GM13976 (cell line): ENCODE results near the gene IRAK3.

ENCODE experiments used
- DNase-seq: peaks from one replicate; pipeline ENCODE4 v3.0.0; 2012; ENCODE audit warnings: low spot score
- in situ Hi-C: fragments of 300-500 bp; cut with MboI; formaldehyde crosslinking; loops from one replicate; pipeline ENCODE4 v1.12.0; 2022; ENCODE audit warnings: low sequenced_read_pairs, mixed read lengths, inconsistent platforms; ENCODE audit not compliant: unreplicated experiment
- TF ChIP-seq, protein P1 (sequence below): IDR thresholded peaks from 2 replicates; pipeline ENCODE4 v1.5.1; 2012; ENCODE audit warnings: borderline replicate concordance, mild to moderate bottlenecking; ENCODE audit not compliant: insufficient read depth; ENCODE audit errors: extremely low read depth, missing control alignments, control extremely low read depth

Gene IRAK3

DNA sequence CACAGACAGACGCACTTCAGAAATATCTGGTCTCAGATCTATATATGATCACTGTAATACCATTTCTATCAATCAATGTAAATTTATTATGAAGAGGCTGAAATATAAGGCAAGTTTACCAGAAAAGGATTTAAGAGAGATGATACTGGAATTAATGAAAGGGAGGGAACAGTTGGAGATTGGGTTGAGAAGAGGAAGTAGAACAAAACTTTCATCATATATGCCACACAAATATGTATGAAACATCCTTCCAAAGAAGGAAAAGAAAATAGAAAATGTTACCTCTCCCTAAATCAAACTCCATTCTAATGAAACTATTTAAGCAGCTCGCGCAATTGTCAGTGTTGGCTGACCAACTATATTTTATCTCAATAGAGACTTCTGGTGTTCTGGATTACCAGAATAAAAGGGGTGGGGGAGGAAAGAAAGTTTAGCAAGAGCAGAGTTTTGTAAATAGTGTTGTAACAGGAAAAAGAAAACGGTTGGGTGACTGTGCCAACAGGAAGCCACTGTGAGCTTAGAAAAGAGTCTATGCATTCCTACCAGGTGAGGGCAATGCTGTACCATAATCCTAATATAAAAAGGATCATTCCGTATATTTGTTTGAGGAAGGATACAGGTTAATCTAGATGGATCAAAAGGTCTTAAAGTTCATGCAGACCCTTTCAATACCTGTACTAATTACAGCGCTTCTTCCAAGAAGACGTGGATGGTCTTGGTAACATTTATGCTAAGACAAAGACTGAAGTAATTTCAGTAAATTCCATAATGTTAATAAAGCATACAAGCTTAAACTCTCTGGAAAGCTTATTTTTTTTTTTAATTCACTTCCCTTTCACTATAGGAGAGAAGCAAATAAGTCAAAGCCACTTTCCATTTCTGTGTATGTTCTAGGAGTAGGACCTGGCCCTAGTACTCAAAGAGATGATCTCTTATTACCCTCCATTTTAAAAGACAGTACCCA, 43.9 kb upstream of the IRAK3 start:
- no peak for DNase-seq
- TF ChIP-seq, protein P1, sequence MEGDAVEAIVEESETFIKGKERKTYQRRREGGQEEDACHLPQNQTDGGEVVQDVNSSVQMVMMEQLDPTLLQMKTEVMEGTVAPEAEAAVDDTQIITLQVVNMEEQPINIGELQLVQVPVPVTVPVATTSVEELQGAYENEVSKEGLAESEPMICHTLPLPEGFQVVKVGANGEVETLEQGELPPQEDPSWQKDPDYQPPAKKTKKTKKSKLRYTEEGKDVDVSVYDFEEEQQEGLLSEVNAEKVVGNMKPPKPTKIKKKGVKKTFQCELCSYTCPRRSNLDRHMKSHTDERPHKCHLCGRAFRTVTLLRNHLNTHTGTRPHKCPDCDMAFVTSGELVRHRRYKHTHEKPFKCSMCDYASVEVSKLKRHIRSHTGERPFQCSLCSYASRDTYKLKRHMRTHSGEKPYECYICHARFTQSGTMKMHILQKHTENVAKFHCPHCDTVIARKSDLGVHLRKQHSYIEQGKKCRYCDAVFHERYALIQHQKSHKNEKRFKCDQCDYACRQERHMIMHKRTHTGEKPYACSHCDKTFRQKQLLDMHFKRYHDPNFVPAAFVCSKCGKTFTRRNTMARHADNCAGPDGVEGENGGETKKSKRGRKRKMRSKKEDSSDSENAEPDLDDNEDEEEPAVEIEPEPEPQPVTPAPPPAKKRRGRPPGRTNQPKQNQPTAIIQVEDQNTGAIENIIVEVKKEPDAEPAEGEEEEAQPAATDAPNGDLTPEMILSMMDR, result no peak
- in situ Hi-C loops, result loop anchor here (25.0 kb wide), 2 partner anchors 267 to 542 kb away; partner anchors contain the start of gene GRIP1

DNA sequence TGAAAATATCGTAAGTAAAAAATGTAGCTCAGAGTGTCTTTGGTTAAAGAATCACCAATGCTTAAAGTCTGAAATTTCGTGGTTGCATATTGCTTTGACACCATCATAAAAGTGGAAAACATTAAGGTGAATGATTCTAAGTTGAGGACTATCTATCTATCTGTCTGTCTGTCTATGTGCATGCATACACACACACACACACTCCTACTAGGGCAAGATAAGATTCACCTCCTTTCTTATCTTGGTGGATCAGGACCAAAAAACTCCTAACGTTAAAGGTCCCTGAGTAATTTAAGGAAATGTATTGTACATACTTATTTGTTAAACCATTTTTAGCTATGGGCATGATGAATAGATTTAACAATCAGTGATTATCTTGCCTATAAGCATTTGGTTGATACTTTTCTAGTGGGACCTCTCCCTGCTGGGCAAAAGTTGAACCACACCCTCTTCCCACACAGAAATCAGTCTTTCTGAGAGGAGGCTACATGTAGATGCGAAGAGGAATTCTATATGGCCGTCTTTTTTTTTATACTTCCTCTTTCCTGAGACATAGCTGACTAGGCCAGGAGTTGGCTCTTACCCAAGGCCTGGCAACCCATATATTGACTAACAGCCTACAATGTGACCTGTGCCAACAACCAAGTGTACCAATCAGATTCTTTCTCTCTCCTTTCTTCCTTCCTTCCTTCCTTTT, 39.2 kb upstream of the IRAK3 start:
- no peak for DNase-seq
- in situ Hi-C loops, result loop anchor here (25.0 kb wide), 2 partner anchors 262 to 537 kb away; partner anchors contain the start of gene GRIP1

DNA sequence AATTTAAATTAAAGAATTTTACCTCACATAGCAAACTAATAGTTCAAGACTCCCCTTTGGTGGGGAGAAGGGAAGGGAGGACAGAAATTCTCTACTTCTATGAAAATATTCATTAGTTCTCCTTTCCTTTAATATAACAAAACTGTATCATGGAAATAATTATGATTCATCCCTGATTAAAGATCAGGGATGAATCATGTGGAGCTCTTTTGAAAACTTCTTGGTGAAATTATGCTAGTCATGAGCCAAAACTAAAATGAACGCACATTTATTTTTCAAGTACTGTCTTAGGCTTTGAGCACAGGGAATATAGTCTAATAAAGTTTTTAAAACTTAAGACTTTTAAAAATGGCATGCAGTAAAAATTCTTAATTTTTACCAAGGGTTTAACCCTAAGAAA, 36.3 kb upstream of the IRAK3 start:
- in situ Hi-C loops, result no loop called here
- TF ChIP-seq, protein P1, result no peak
- DNase-seq, result no peak

More for the DNA sequence above, 39.2 kb upstream of the IRAK3 start:
- TF ChIP-seq, protein P1, result no peak

DNA sequence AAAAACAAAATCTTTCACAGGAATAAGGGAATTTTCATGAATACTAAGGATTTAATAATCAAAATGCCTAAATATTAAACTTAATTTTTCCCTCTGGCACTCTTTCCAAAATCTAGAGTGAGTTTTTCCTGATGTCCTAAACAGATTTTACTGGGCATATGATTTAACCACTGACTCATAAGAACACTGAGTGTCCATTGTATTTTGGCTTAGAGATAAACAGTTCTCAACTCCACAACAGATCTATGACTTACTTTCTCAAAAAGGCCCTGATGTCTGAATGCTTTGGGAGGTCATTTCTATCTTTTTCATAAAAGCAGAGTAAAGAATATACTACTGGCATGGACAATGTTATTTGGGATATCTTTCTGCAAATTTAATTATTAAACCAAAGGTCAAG, 34.2 kb upstream of the IRAK3 start:
- no peak for DNase-seq
- in situ Hi-C loops, result no loop called here

DNA sequence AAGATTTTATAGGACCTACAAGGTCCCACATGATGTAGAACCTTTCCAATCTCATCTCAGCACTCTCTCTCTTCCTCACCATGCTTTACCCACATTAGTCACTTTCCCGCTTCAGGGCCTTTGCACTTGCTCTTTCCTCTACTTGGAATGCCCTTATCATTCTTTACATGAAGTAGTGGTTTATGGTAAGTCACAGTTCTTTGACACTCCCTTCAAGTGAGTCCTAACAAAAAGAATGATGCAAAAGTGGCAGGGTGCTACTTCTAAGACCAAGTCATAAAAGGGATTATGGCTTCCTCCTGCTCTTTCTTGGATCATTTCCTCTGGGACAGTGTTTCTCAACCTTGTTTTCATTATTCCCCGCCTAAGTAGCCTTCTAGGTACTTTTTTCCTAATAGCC, 32.4 kb upstream of the IRAK3 start:
- in situ Hi-C loops, result no loop called here
- TF ChIP-seq, protein P1, result no peak
- DNase-seq, result no peak

More for the DNA sequence above, 34.2 kb upstream of the IRAK3 start:
- TF ChIP-seq, protein P1, result no peak

DNA sequence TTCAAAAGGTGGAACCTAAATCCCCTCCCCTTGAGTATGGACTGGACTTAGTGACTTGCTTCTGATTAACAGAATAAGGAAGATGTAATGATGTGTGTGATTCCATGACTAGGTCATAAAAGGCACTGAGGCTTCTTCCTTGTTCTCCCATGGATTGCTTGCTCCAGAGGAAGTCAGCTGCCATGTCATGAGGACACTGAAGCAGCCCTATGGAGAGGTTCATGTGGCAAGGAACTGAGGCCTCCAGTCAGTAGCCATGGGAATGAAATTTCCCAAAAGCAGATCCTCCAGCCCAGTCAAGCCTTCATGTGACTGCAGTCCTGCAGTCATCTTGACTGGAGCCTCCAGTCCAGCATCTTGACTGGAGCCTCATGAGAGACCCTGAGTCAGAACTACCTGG, 29.9 kb upstream of the IRAK3 start:
- TF ChIP-seq, protein P1, result no peak
- no peak for DNase-seq
- in situ Hi-C loops, result no loop called here
